Measurements from ENCODE around the gene CACNB1.

GRCh38 chr17:39222866-39223834 lies 25.7 kb upstream of the CACNB1 start:
- TF ChIP-seq CTCF (IDR thresholded peaks at IDR 0.05): no peak
- TF ChIP-seq POLR2A (IDR thresholded peaks at IDR 0.05): no peak

Measured in ovary (tissue), 3 donors.